Trophoblast cell (in vitro differentiated cells and primary cell): ENCODE data around the gene ZNF197.
A peak's percentile ranks its signal among the peaks of the same experiment; 100 is the strongest.

Experiments
- DNase-seq, 2 donors: peaks; one replicate each; pipeline ENCODE4 v3.0.0-alpha.2; 2016
- H2AFZ ChIP-seq: 2 replicates; pipeline ENCODE4 v1.6.1; 2013; ENCODE audit warnings: low read length, moderate library complexity, mild to moderate bottlenecking; ENCODE audit not compliant: insufficient read depth, poor library complexity
- H2AK5ac ChIP-seq: 2 replicates; pipeline ENCODE4 v1.6.1; 2013; ENCODE audit warnings: mild to moderate bottlenecking, low read length
- H2BK120ac ChIP-seq: 2 replicates; pipeline ENCODE4 v1.6.1; 2013; ENCODE audit warnings: low read length, mild to moderate bottlenecking, moderate library complexity; ENCODE audit not compliant: insufficient read depth, poor library complexity
- H2BK12ac ChIP-seq: 2 replicates; pipeline ENCODE4 v1.6.1; 2013; ENCODE audit warnings: mild to moderate bottlenecking, low read length, moderate library complexity
- H2BK5ac ChIP-seq: 2 replicates; pipeline ENCODE4 v1.6.1; 2013; ENCODE audit warnings: low read length, low read depth, moderate library complexity, mild to moderate bottlenecking; ENCODE audit not compliant: poor library complexity
- H3K14ac ChIP-seq: 2 replicates; pipeline ENCODE4 v1.6.1; 2013; ENCODE audit warnings: mild to moderate bottlenecking, low read length
- H3K18ac ChIP-seq: 2 replicates; pipeline ENCODE4 v1.6.1; 2013; ENCODE audit warnings: mild to moderate bottlenecking, low read length
- H3K23ac ChIP-seq: 2 replicates; pipeline ENCODE4 v1.6.1; 2013; ENCODE audit warnings: low read length
- H3K27ac ChIP-seq: 2 replicates; pipeline ENCODE4 v1.5.1; 2013; ENCODE audit warnings: low read depth, mild to moderate bottlenecking, inconsistent platforms, low read length, moderate library complexity
- H3K27me3 ChIP-seq: 2 replicates; pipeline ENCODE4 v1.6.1; 2013; ENCODE audit warnings: inconsistent platforms, mild to moderate bottlenecking, low read length, moderate library complexity; ENCODE audit not compliant: insufficient read depth
- H3K36me3 ChIP-seq, 2 experiments: 1 replicate in 1 of 2; 2 replicates in 1 of 2; pipeline ENCODE4 v1.6.1; 2013; ENCODE audit warnings: low read length in 2 of 2, mild to moderate bottlenecking in 2 of 2, moderate library complexity in 1 of 2; ENCODE audit not compliant: insufficient read depth in 2 of 2, control insufficient read depth in 1 of 2
- H3K4ac ChIP-seq: 2 replicates; pipeline ENCODE4 v1.6.1; 2013; ENCODE audit warnings: low read depth, mild to moderate bottlenecking, low read length, moderate library complexity
- H3K4me1 ChIP-seq, 2 experiments: 1 replicate in 1 of 2; 2 replicates in 1 of 2; pipeline ENCODE4 v1.6.1; 2013; ENCODE audit warnings: low read length in 2 of 2, mild to moderate bottlenecking in 2 of 2, moderate library complexity in 1 of 2; ENCODE audit not compliant: insufficient read depth in 2 of 2, control insufficient read depth in 1 of 2
- H3K4me2 ChIP-seq: 2 replicates; pipeline ENCODE4 v1.6.1; 2013; ENCODE audit warnings: inconsistent platforms, mild to moderate bottlenecking, low read length, moderate library complexity
- H3K4me3 ChIP-seq: 2 replicates; pipeline ENCODE4 v1.5.1; 2013; ENCODE audit warnings: mild to moderate bottlenecking, low read depth, low read length, inconsistent platforms
- H3K79me1 ChIP-seq: one replicate; pipeline ENCODE4 v1.6.1; 2013; ENCODE audit warnings: low read length
- H3K79me2 ChIP-seq: 2 replicates; pipeline ENCODE4 v1.6.1; 2013; ENCODE audit warnings: low read length, mild to moderate bottlenecking; ENCODE audit not compliant: control insufficient read depth, insufficient read depth, poor library complexity
- H3K9ac ChIP-seq: 2 replicates; pipeline ENCODE4 v1.6.1; 2013; ENCODE audit warnings: mild to moderate bottlenecking, low read length
- H3K9me3 ChIP-seq: 2 replicates; pipeline ENCODE4 v1.6.1; 2013; ENCODE audit warnings: low read depth, mild to moderate bottlenecking, control low read depth, inconsistent platforms, low read length; ENCODE audit not compliant: insufficient read depth
- H4K12ac ChIP-seq: 2 replicates; pipeline ENCODE4 v1.6.1; 2013; ENCODE audit warnings: low read depth, mild to moderate bottlenecking, low read length, moderate library complexity
- H4K8ac ChIP-seq: 2 replicates; pipeline ENCODE4 v1.6.1; 2013; ENCODE audit warnings: low read depth, mild to moderate bottlenecking, low read length, moderate library complexity
- H4K91ac ChIP-seq: one replicate; pipeline ENCODE4 v1.6.1; 2013; ENCODE audit warnings: low read depth, mild to moderate bottlenecking, low read length, moderate library complexity
- WGBS: extraction: QIAGEN DNeasy Blood & Tissue Kit; methylation state at CpG from one replicate; pipeline ENCODE4 v1.1.7; 2013; ENCODE audit warnings: missing lambda C conversion rate; ENCODE audit not compliant: insufficient read length, insufficient coverage; ENCODE audit errors: extremely low coverage; 5-methylcytosine and 5-hydroxymethylcytosine counted together

ZNF197 gene

GRCh38 chr3:44648564-44649229 is 23.9 kb downstream of the ZNF197 start, which contains the start of gene ZNF35:
Gene ZNF35, plus strand, starts transcription at chr3:44648732. Its CDS starts 2,336 bp downstream, at chr3:44651068.
- Histone ChIP-seq H3K4ac (peak within 1 kb of the TSS; percentile 80), H3K14ac (peak within 1 kb of the TSS; percentile 41)
- WGBS = no CpG with 5 or more reads among the region's 37 CpGs

GRCh38 chr3:44649709-44650108 is 24.9 kb downstream of the ZNF197 start:
- 100% methylated on average over 1 of the region's 1 CpG for WGBS
- peaks cover 14 to 34% of the 10 kb centered on the region in 2 experiments for H3K36me3 ChIP-seq

More at GRCh38 chr3:44648564-44649229, 23.9 kb downstream of the ZNF197 start, which contains the start of gene ZNF35:
- H4K8ac ChIP-seq = peak within 1 kb of the TSS; percentile 89
- H3K79me1 ChIP-seq = peaks cover 2% of the 10 kb centered on the region
- H3K4me2 ChIP-seq = peak within 1 kb of the TSS; percentile 96
- H2BK5ac ChIP-seq = no peak within 1 kb of the TSS
- peak within 1 kb of the TSS; percentile 5 for H2BK120ac ChIP-seq
- no peaks in the 10 kb centered on the region for H3K9me3 ChIP-seq
- peaks cover 4% of the 10 kb centered on the region for H3K79me2 ChIP-seq
- peak within 1 kb of the TSS; percentile 98 for H3K9ac ChIP-seq
- H2AFZ ChIP-seq = peak within 1 kb of the TSS; percentile 85
- peak within 1 kb of the TSS; percentile 98 for H3K4me3 ChIP-seq
- H2AK5ac ChIP-seq = no peak within 1 kb of the TSS
- no peaks in the 10 kb centered on the region for H3K27me3 ChIP-seq
- peaks cover 11 to 28% of the 10 kb centered on the region in 2 experiments for H3K36me3 ChIP-seq
- peak within 1 kb of the TSS; percentile 36 for H3K27ac ChIP-seq
- H4K91ac ChIP-seq = peak within 1 kb of the TSS; percentile 71
- H4K12ac ChIP-seq = peak within 1 kb of the TSS; percentile 79
- H3K23ac ChIP-seq = no peak within 1 kb of the TSS
- H3K18ac ChIP-seq = peak within 1 kb of the TSS; percentile 62
- peak in 1 of 2 donors; percentile 14 for DNase-seq
- H3K4me1 ChIP-seq = no peaks in the 10 kb centered on the region
- no peak within 1 kb of the TSS for H2BK12ac ChIP-seq

GRCh38 chr3:44654039-44654438 is 29.2 kb downstream of the ZNF197 start:
- no peaks in the 10 kb centered on the region for H3K4me1 ChIP-seq
- H4K12ac ChIP-seq = no peak overlapping the region
- no peak for DNase-seq
- H3K36me3 ChIP-seq = peaks cover 28 to 59% of the 10 kb centered on the region in 2 experiments
- H3K9me3 ChIP-seq = peaks cover 3% of the 10 kb centered on the region
- no peak overlapping the region for H3K18ac ChIP-seq
- H3K27ac ChIP-seq = no peak overlapping the region
- H3K23ac ChIP-seq = no peak overlapping the region
- H3K9ac ChIP-seq = no peak overlapping the region
- no peak overlapping the region for H2BK12ac ChIP-seq
- peaks cover under 1% of the 10 kb centered on the region for H3K79me2 ChIP-seq
- H3K4ac ChIP-seq = no peak overlapping the region
- no CpG with 5 or more reads among the region's 5 CpGs for WGBS
- no peak overlapping the region for H2AK5ac ChIP-seq
- H3K4me2 ChIP-seq = no peak overlapping the region
- no peaks in the 10 kb centered on the region for H3K79me1 ChIP-seq
- no peak overlapping the region for H4K8ac ChIP-seq
- no peak overlapping the region for H4K91ac ChIP-seq
- H3K4me3 ChIP-seq = no peak overlapping the region
- H2BK120ac ChIP-seq = no peak overlapping the region
- no peak overlapping the region for H2AFZ ChIP-seq
- H3K27me3 ChIP-seq = no peaks in the 10 kb centered on the region
- no peak overlapping the region for H2BK5ac ChIP-seq
- no peak overlapping the region for H3K14ac ChIP-seq

More at GRCh38 chr3:44649709-44650108, 24.9 kb downstream of the ZNF197 start:
- Histone ChIP-seq H3K4me3 (no peak overlapping the region), H3K4me1 (no peaks in the 10 kb centered on the region), H3K18ac (no peak overlapping the region), H2AFZ (no peak overlapping the region), H4K8ac (no peak overlapping the region), H3K79me2 (peaks cover 4% of the 10 kb centered on the region), H2AK5ac (no peak overlapping the region), H3K4me2 (peak overlapping the region; percentile 96), H3K4ac (no peak overlapping the region), H4K91ac (no peak overlapping the region), H2BK12ac (no peak overlapping the region), H3K9ac (no peak overlapping the region), H3K23ac (no peak overlapping the region), H3K27me3 (no peaks in the 10 kb centered on the region), H2BK5ac (no peak overlapping the region), H4K12ac (no peak overlapping the region), H3K14ac (no peak overlapping the region), H3K9me3 (no peaks in the 10 kb centered on the region), H3K27ac (no peak overlapping the region), H3K79me1 (peaks cover 2% of the 10 kb centered on the region), H2BK120ac (no peak overlapping the region)
- no peak for DNase-seq

GRCh38 chr3:44659015-44659414 is 34.2 kb downstream of the ZNF197 start:
- no peak overlapping the region for H3K4me2 ChIP-seq
- H3K27me3 ChIP-seq = no peaks in the 10 kb centered on the region
- H3K18ac ChIP-seq = no peak overlapping the region
- no peak overlapping the region for H2AK5ac ChIP-seq
- DNase-seq = no peak
- H3K36me3 ChIP-seq = peaks cover 25 to 47% of the 10 kb centered on the region in 2 experiments
- peaks cover 3% of the 10 kb centered on the region for H3K9me3 ChIP-seq
- no peak overlapping the region for H3K23ac ChIP-seq
- no peaks in the 10 kb centered on the region for H3K79me2 ChIP-seq
- no CpG with 5 or more reads among the region's 7 CpGs for WGBS
- H2AFZ ChIP-seq = no peak overlapping the region
- no peak overlapping the region for H4K8ac ChIP-seq
- no peaks in the 10 kb centered on the region for H3K79me1 ChIP-seq
- H2BK120ac ChIP-seq = no peak overlapping the region
- H2BK12ac ChIP-seq = no peak overlapping the region
- no peak overlapping the region for H3K9ac ChIP-seq
- no peak overlapping the region for H4K91ac ChIP-seq
- no peak overlapping the region for H3K27ac ChIP-seq
- no peak overlapping the region for H4K12ac ChIP-seq
- H3K4me1 ChIP-seq = no peaks in the 10 kb centered on the region
- no peak overlapping the region for H3K14ac ChIP-seq
- no peak overlapping the region for H3K4ac ChIP-seq
- H3K4me3 ChIP-seq = no peak overlapping the region
- H2BK5ac ChIP-seq = no peak overlapping the region
